Progenitor cell of endocrine pancreas (in vitro differentiated cells): Measurements from ENCODE around the gene C11orf58. TPM values are rescaled to one million over a fixed set of nuclear protein-coding genes. Genes with fewer than 3 reads are reported as not detected.

Experiments
- DNase-seq: peaks from one replicate; pipeline ENCODE4 v3.0.0; 2021; ENCODE audit warnings: low spot score; ENCODE audit not compliant: unreplicated experiment
- H3K27ac Mint-ChIP-seq: 2 replicates; pipeline ENCODE4 v1.8.0; 2021; ENCODE audit warnings: mild to moderate bottlenecking, moderate library complexity, mixed read lengths
- H3K27me3 Mint-ChIP-seq: 2 replicates; pipeline ENCODE4 v1.8.0; 2021; ENCODE audit warnings: mixed read lengths
- H3K36me3 Mint-ChIP-seq: 2 replicates; pipeline ENCODE4 v1.8.0; 2022; ENCODE audit warnings: mixed read lengths; ENCODE audit not compliant: insufficient read depth
- H3K4me1 Mint-ChIP-seq: 2 replicates; pipeline ENCODE4 v1.8.0; 2021; ENCODE audit warnings: low read depth, mixed read lengths
- H3K4me3 Mint-ChIP-seq: 2 replicates; pipeline ENCODE4 v1.8.0; 2021; ENCODE audit warnings: low read depth, mild to moderate bottlenecking, moderate library complexity, mixed read lengths
- H3K9me3 Mint-ChIP-seq: 2 replicates; pipeline ENCODE4 v1.8.0; 2021; ENCODE audit warnings: low read depth, mixed read lengths
- CTCF ChIP-seq: fragments of 200-600 bp; sonication (generic); IDR thresholded peaks from one replicate; pipeline ENCODE4 v1.5.0; 2021; ENCODE audit warnings: antibody characterized with exemption, mild to moderate bottlenecking; ENCODE audit not compliant: unreplicated experiment
- total RNA-seq: library from RNA; stranded (reverse); gene quantifications from 2 replicates; pipeline ENCODE4 v1.2.1, GENCODE V29; 2021

C11orf58 gene
- total RNA-seq, 1 donor from 2014 or later: 162 TPM

GRCh38 chr11:16773981-16774935 is 35.8 kb downstream of the C11orf58 start:
- Mint-ChIP-seq H3K27me3 (no peaks in the 10 kb centered on the region), H3K36me3 (peaks cover 8% of the 10 kb centered on the region), H3K27ac (peak overlapping the region; percentile 97), H3K4me1 (peaks cover 22% of the 10 kb centered on the region), H3K9me3 (no peaks in the 10 kb centered on the region), H3K4me3 (peak overlapping the region; percentile 10)
- DNase-seq: no peak
- TF ChIP-seq CTCF: no peak

GRCh38 chr11:16774936-16775613 is 36.6 kb downstream of the C11orf58 start:
- peaks cover 22% of the 10 kb centered on the region for H3K4me1 Mint-ChIP-seq
- peak overlapping the region; percentile 97 for H3K27ac Mint-ChIP-seq
- no peak for TF ChIP-seq CTCF
- H3K4me3 Mint-ChIP-seq: no peak overlapping the region
- H3K9me3 Mint-ChIP-seq: no peaks in the 10 kb centered on the region
- no peak for DNase-seq
- no peaks in the 10 kb centered on the region for H3K27me3 Mint-ChIP-seq
- peaks cover 8% of the 10 kb centered on the region for H3K36me3 Mint-ChIP-seq

GRCh38 chr11:16775614-16776283 is 37.3 kb downstream of the C11orf58 start:
- no peak overlapping the region for H3K27ac Mint-ChIP-seq
- H3K4me3 Mint-ChIP-seq: no peak overlapping the region
- H3K4me1 Mint-ChIP-seq: peaks cover 22% of the 10 kb centered on the region
- no peak for DNase-seq
- no peaks in the 10 kb centered on the region for H3K9me3 Mint-ChIP-seq
- no peak for TF ChIP-seq CTCF
- peaks cover 10% of the 10 kb centered on the region for H3K36me3 Mint-ChIP-seq
- H3K27me3 Mint-ChIP-seq: no peaks in the 10 kb centered on the region

GRCh38 chr11:16776711-16777612 is 38.5 kb downstream of the C11orf58 start:
- no peaks in the 10 kb centered on the region for H3K27me3 Mint-ChIP-seq
- H3K9me3 Mint-ChIP-seq: no peaks in the 10 kb centered on the region
- no peak overlapping the region for H3K27ac Mint-ChIP-seq
- no peak for TF ChIP-seq CTCF
- peaks cover 22% of the 10 kb centered on the region for H3K4me1 Mint-ChIP-seq
- no peak overlapping the region for H3K4me3 Mint-ChIP-seq
- peaks cover 10% of the 10 kb centered on the region for H3K36me3 Mint-ChIP-seq
- no peak for DNase-seq
